Activated naive CD8-positive, alpha-beta T cell treated with anti-CD3 and anti-CD28 coated beads for 36 hours (primary cell): ENCODE data around the gene KRTAP5-8. TPM values are rescaled to one million over a fixed set of nuclear protein-coding genes. Genes with fewer than 3 reads are reported as not detected.
A peak's percentile ranks its signal among the peaks of the same experiment; 100 is the strongest.
"Not testable (repeated sequence)": the region's sequence is repeated elsewhere in the genome, so short reads cannot be mapped to it uniquely, and the experiment has no call there.

Experiments used
- DNase-seq: peaks from one replicate; pipeline ENCODE4 v3.0.0; 2021
- H3K27ac Mint-ChIP-seq: one replicate; pipeline ENCODE4 v1.8.0; 2022; ENCODE audit warnings: mild to moderate bottlenecking, moderate library complexity, mixed read lengths
- H3K27me3 Mint-ChIP-seq: one replicate; pipeline ENCODE4 v1.8.0; 2022; ENCODE audit warnings: mild to moderate bottlenecking, mixed read lengths
- H3K36me3 Mint-ChIP-seq: one replicate; pipeline ENCODE4 v1.8.0; 2021; ENCODE audit warnings: mild to moderate bottlenecking, mixed read lengths
- H3K4me1 Mint-ChIP-seq: one replicate; pipeline ENCODE4 v1.8.0; 2021; ENCODE audit warnings: mixed read lengths
- H3K4me3 Mint-ChIP-seq: one replicate; pipeline ENCODE4 v1.8.0; 2022; ENCODE audit warnings: mild to moderate bottlenecking, moderate library complexity, mixed read lengths
- H3K9me3 Mint-ChIP-seq: one replicate; pipeline ENCODE4 v1.8.0; 2022; ENCODE audit warnings: mixed read lengths
- total RNA-seq, 2 experiments: library from RNA; stranded (reverse); gene quantifications; one replicate each; pipeline ENCODE4 v1.2.3, GENCODE V29; 2021

The KRTAP5-8 gene, protein sequence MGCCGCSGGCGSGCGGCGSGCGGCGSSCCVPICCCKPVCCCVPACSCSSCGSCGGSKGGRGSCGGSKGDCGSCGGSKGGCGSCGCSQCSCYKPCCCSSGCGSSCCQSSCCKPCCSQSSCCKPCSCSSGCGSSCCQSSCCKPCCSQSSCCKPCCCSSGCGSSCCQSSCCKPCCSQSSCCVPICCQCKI
- not detected for total RNA-seq

DNA sequence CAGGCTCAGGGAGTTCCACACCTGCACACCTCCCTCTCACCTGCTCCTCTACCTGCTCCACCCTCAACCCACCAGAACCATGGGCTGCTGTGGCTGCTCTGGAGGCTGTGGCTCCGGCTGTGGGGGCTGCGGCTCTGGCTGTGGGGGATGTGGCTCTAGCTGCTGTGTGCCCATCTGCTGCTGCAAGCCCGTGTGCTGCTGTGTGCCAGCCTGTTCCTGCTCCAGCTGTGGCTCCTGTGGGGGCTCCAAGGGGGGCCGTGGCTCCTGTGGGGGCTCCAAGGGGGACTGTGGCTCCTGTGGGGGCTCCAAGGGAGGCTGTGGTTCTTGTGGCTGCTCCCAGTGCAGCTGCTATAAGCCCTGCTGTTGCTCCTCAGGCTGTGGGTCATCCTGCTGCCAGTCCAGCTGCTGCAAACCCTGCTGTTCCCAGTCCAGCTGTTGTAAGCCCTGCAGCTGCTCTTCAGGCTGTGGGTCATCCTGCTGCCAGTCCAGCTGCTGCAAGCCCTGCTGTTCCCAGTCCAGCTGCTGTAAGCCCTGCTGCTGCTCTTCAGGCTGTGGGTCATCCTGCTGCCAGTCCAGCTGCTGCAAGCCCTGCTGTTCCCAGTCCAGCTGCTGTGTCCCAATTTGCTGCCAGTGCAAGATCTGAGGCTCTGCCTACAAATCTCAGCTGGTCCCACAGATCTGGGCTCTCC is at the start of gene KRTAP5-8:
Gene KRTAP5-8, plus strand, starts transcription at position 49 of the 689 bp plus-strand sequence. Its CDS starts 31 bp downstream, at position 80.
- not testable (repeated sequence) for DNase-seq, H3K4me3 Mint-ChIP-seq, H3K9me3 Mint-ChIP-seq, H3K27me3 Mint-ChIP-seq, H3K36me3 Mint-ChIP-seq, H3K4me1 Mint-ChIP-seq, H3K27ac Mint-ChIP-seq

DNA sequence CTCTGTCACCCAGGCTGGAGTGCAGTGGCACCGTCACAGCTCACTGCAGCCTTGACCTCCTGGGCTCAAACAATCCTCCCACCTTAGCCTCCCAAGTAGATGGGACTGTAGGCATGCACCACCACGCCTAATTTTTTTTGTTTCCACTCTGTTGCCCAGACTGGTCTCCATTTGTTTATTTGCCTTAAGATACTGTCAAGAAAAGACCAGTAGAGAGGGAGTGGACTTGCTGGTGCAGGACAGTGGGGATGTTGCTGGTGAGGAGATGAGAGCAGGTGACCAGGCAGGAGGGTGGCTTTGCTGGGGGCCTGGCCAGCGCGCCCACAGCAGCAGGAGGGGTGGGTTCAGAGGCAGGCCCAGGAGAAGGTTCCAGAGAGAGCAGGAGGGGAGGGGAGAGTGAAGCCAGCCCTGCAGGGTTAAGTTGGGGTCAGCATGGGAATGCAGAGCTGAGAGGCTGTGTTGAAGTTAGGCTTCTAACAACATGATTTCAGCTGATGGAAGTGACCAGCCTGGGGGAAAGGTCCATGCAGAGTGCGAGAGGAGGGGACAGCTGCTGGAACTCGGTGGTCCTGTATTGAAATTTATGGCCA is 49.0 kb upstream of the KRTAP5-8 start:
- no peaks in the 10 kb centered on the region for H3K9me3 Mint-ChIP-seq
- peaks cover 19% of the 10 kb centered on the region for H3K4me1 Mint-ChIP-seq
- peak overlapping the region; percentile 30 for H3K4me3 Mint-ChIP-seq
- H3K27me3 Mint-ChIP-seq, result no peaks in the 10 kb centered on the region
- peak overlapping the region; percentile 83 for H3K27ac Mint-ChIP-seq
- DNase-seq, result no peak
- H3K36me3 Mint-ChIP-seq, result peaks cover 48% of the 10 kb centered on the region

GRCh38 chr11:71489311-71490043 is 48.3 kb upstream of the KRTAP5-8 start:
- Mint-ChIP-seq H3K27ac (peak overlapping the region; percentile 83), H3K36me3 (peaks cover 44% of the 10 kb centered on the region), H3K4me3 (no peak overlapping the region), H3K27me3 (no peaks in the 10 kb centered on the region), H3K4me1 (peaks cover 19% of the 10 kb centered on the region), H3K9me3 (no peaks in the 10 kb centered on the region)
- DNase-seq, result peak; percentile 75

- Mint-ChIP-seq H3K9me3 (no peaks in the 10 kb centered on the region), H3K36me3 (peaks cover 45% of the 10 kb centered on the region), H3K4me1 (peaks cover 19% of the 10 kb centered on the region), H3K27ac (peak overlapping the region; percentile 83), H3K27me3 (no peaks in the 10 kb centered on the region), H3K4me3 (no peak overlapping the region)
- DNase-seq, result no peak
Measured at GRCh38 chr11:71490044-71490730, 47.6 kb upstream of the KRTAP5-8 start.

DNA sequence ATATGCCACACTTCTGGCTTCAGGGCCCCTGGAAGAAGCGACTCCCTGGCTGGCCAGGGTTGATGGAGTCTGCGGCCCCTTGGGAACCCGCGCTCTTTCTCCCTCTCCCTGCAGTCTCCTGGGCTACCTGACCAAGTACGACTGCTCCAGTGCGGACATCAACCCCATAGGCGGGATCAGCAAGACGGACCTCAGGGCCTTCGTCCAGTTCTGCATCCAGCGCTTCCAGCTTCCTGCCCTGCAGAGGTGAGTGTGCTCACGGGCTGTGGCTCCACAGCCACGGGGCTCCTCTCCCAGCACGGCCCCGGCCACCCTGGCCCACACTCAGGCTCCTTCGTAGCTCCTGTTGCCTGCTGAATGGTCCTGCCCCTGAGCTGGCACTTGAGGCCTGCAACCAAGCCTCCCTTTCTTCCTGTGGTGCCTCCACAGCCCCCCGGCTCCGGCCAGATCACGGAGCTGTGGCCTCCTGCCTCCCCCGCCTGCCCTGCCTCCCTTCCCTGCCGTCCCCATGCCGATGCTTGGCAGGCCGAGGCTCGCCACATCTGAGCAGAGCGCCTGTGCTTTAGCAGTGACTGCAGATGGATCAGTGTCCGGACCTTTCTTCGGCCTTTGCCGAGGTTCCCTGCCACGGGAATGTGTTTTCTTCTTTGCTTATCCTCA is 47.0 kb upstream of the KRTAP5-8 start:
- H3K36me3 Mint-ChIP-seq, result peaks cover 46% of the 10 kb centered on the region

DNA sequence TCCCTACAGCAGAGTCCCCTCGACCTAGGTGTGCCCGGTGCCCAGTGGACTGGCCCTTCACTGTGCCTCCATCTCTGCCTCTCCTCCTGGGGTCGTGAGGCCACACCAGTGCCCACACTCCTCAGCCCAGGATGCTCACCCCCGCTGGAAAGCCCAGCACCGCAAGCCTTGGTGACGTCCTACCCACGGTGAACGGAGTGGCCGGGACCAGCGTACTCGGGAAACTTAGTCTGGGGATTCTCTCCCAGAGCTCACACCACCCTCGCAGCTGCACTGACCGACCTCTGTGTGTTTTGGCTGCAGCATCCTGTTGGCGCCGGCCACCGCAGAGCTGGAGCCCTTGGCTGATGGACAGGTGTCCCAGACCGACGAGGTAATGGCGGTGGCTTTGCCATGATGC is 46.3 kb upstream of the KRTAP5-8 start:
- Mint-ChIP-seq H3K27me3 (no peaks in the 10 kb centered on the region), H3K36me3 (peaks cover 42% of the 10 kb centered on the region), H3K27ac (no peak overlapping the region), H3K9me3 (no peaks in the 10 kb centered on the region), H3K4me1 (peaks cover 19% of the 10 kb centered on the region), H3K4me3 (no peak overlapping the region)
- DNase-seq, result no peak

More for the DNA sequence above, 47.0 kb upstream of the KRTAP5-8 start:
- Mint-ChIP-seq H3K4me3 (no peak overlapping the region), H3K27ac (no peak overlapping the region), H3K9me3 (no peaks in the 10 kb centered on the region), H3K4me1 (peaks cover 19% of the 10 kb centered on the region), H3K27me3 (no peaks in the 10 kb centered on the region)
- no peak for DNase-seq

GRCh38 chr11:71491940-71492339 is 45.9 kb upstream of the KRTAP5-8 start:
- H3K27me3 Mint-ChIP-seq, result no peaks in the 10 kb centered on the region
- H3K4me3 Mint-ChIP-seq, result no peak overlapping the region
- H3K36me3 Mint-ChIP-seq, result peaks cover 46% of the 10 kb centered on the region
- no peaks in the 10 kb centered on the region for H3K9me3 Mint-ChIP-seq
- no peak for DNase-seq
- no peak overlapping the region for H3K27ac Mint-ChIP-seq
- peaks cover 19% of the 10 kb centered on the region for H3K4me1 Mint-ChIP-seq

DNA sequence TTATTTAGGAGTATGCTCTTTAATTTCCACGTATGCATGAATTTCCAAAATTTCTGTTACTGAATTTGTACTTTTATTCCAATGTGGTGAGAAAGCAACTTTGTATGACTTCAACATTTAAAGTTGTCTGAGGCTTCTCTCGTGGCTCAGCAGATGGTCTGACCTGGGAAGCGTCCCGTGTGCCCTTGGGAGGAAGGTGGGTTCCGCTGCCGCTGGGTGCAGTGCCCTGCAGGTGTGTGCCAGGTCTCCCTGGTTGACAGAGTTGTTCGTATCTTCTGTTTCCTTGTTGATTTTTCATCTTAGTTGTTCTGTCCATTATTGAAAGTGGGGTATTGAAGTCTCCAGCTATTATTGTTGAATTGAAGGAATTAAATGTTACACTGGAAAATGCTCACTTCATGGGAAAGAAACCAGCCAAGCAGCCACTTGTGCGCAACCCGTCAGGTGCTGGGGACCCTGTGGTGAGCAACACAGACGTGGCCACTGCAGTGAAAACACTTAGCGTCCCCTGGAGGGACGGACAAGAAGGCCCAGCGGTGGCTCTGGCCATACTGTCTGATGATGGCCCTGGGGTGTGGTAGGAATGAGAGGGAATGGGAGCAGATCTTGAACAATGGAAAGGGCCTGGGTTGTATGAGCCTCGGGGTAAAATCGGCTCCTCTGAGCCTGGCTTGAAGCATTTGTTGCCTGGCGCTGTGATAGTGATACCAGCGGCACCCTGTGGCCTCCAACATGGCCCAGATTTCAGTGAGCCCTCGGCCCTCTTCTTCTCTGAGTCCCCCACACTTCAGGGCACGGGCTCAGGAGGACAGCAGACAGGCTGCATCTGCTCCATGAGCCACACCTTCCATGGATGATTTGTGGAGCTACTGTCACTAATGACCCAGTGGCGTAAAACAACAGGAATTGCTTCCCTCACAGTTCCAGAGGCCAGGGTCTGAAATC is 42.3 kb upstream of the KRTAP5-8 start:
- Mint-ChIP-seq H3K27ac (no peak overlapping the region), H3K27me3 (no peaks in the 10 kb centered on the region), H3K9me3 (no peaks in the 10 kb centered on the region), H3K4me1 (peaks cover 2% of the 10 kb centered on the region), H3K4me3 (no peak overlapping the region), H3K36me3 (peaks cover 47% of the 10 kb centered on the region)
- no peak for DNase-seq

GRCh38 chr11:71496421-71496820 is 41.4 kb upstream of the KRTAP5-8 start:
- Mint-ChIP-seq H3K9me3 (no peaks in the 10 kb centered on the region), H3K27ac (no peak overlapping the region), H3K36me3 (peaks cover 50% of the 10 kb centered on the region), H3K27me3 (no peaks in the 10 kb centered on the region), H3K4me3 (no peak overlapping the region), H3K4me1 (peaks cover 2% of the 10 kb centered on the region)
- no peak for DNase-seq

DNA sequence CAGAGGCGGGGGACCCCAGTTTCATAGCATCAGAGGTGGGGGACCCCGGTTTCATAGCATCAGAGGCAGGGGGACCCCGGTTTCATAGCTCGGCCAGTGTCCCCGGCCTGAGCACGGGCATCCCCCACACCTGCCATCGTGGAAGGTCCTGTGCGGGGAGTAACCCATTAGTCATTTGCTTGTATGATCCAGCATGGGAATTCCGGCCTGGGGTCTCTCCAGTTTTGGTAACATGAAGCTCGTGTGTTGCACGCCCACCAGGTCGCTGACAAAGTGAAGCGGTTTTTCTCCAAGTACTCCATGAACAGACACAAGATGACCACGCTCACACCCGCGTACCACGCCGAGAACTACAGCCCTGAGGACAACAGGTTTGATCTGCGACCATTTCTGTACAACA is 39.7 kb upstream of the KRTAP5-8 start:
- H3K4me1 Mint-ChIP-seq, result peaks cover 2% of the 10 kb centered on the region
- no peaks in the 10 kb centered on the region for H3K9me3 Mint-ChIP-seq
- no peak overlapping the region for H3K27ac Mint-ChIP-seq
- no peak for DNase-seq
- H3K36me3 Mint-ChIP-seq, result peaks cover 53% of the 10 kb centered on the region
- no peaks in the 10 kb centered on the region for H3K27me3 Mint-ChIP-seq
- no peak overlapping the region for H3K4me3 Mint-ChIP-seq

DNA sequence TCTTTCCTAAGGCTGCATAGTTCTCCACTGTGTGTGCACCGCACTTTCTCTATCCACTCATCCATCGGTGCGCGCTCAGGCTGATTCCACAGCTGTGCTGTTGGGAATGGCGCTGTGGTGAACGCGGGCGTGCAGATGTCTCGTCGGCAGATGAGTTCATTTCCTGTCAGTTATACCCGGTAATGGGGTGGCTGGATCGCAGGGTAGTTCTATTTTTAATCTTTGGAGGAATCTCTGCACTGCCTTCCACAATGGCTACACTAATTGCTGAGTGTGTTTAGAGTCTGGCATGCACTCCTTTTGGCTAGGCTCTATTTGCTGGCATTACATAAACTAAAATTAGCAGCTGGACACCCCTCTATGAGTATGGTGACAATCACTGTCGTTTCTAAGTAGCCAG is 38.7 kb upstream of the KRTAP5-8 start:
- no peaks in the 10 kb centered on the region for H3K27me3 Mint-ChIP-seq
- H3K36me3 Mint-ChIP-seq, result peaks cover 60% of the 10 kb centered on the region
- H3K4me3 Mint-ChIP-seq, result no peak overlapping the region
- no peak overlapping the region for H3K27ac Mint-ChIP-seq
- DNase-seq, result no peak
- no peaks in the 10 kb centered on the region for H3K9me3 Mint-ChIP-seq
- peaks cover 2% of the 10 kb centered on the region for H3K4me1 Mint-ChIP-seq

- Mint-ChIP-seq H3K27me3 (no peaks in the 10 kb centered on the region), H3K4me3 (no peak overlapping the region)
- DNase-seq, result no peak
Measured at GRCh38 chr11:71499546-71499945, 38.3 kb upstream of the KRTAP5-8 start.

DNA sequence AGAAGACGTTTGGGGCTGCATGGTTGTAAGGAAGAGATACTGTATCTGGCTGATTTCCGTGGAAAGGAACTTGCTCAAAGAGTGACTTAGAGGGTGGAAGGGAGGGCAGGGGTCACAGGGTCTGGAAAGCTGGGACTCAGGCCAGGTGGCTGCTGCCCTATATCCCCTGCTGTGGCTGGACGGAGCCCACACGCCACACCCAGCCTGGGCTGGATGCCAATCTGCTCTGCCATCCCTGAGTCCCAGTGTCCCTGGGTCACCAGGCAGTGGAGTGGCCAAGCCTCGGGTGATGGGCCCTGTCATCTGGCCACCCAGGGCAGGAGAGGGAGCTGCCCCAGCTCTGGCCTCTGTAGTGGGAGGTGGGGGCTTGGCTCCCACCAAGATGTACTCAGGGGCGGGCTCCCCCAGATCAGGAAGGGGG is 37.2 kb upstream of the KRTAP5-8 start:
- Mint-ChIP-seq H3K4me1 (peaks cover 2% of the 10 kb centered on the region), H3K36me3 (peaks cover 64% of the 10 kb centered on the region), H3K9me3 (no peaks in the 10 kb centered on the region), H3K4me3 (no peak overlapping the region), H3K27ac (no peak overlapping the region), H3K27me3 (no peaks in the 10 kb centered on the region)
- no peak for DNase-seq

More at GRCh38 chr11:71499546-71499945, 38.3 kb upstream of the KRTAP5-8 start:
- H3K9me3 Mint-ChIP-seq, result no peaks in the 10 kb centered on the region
- H3K36me3 Mint-ChIP-seq, result peaks cover 63% of the 10 kb centered on the region
- no peak overlapping the region for H3K27ac Mint-ChIP-seq
- peaks cover 2% of the 10 kb centered on the region for H3K4me1 Mint-ChIP-seq
